ENCODE data around the gene CCR5AS.
"Not testable (repeated sequence)": the region's sequence is repeated elsewhere in the genome, so short reads cannot be mapped to it uniquely, and the experiment has no call there.

CCR5AS gene

GRCh38 chr3:46408853-46409252 is 2.0 kb upstream of the CCR5AS start:
- H3K27me3 ChIP-seq = no peaks in the 10 kb centered on the region
- DNase-seq = no peak
- H3K4me3 ChIP-seq = no peak overlapping the region
- TF ChIP-seq CTCF (IDR thresholded peaks at IDR 0.05 in 4 of 5, conservative IDR thresholded peaks at IDR 0.05 in 1 of 5) (no peak), POLR2A (IDR thresholded peaks at IDR 0.05) (no peak)
- no peaks in the 10 kb centered on the region for H3K36me3 ChIP-seq
- ATAC-seq = no peak
- in situ Hi-C loops (cut with MboI; ENCODE audit: low sequenced_read_pairs in 4 of 4) (no loop called here), intact Hi-C loops (cut with DNase I; ENCODE audit: low total_unique reads) (loop anchor here (2.0 kb wide), 1 partner anchor 28 kb away; no protein-coding TSS in a partner anchor)
- H3K9me3 ChIP-seq = no peaks in the 10 kb centered on the region
- H3K27ac ChIP-seq = peak overlapping the region; percentile 77 to 86 (median 78)
- peaks cover 22 to 32% of the 10 kb centered on the region in 2 donors for H3K4me1 ChIP-seq

- in situ Hi-C loops (cut with MboI; ENCODE audit: low sequenced_read_pairs in 4 of 4) = no loop called here
- intact Hi-C loops (cut with DNase I; ENCODE audit: low total_unique reads) = loop anchor here (2.0 kb wide), 1 partner anchor 27 kb away; no protein-coding TSS in a partner anchor
- Histone ChIP-seq H3K9me3 (no peaks in the 10 kb centered on the region), H3K27ac (peak overlapping the region; percentile 77 to 86 (median 78)), H3K27me3 (no peaks in the 10 kb centered on the region), H3K4me1 (peaks cover 18 to 27% of the 10 kb centered on the region in 2 donors), H3K36me3 (no peaks in the 10 kb centered on the region), H3K4me3 (peak overlapping the region; percentile 36 to 38 (median 37))
- DNase-seq (peak; percentile 78 to 84), ATAC-seq (peak; percentile 96 to 97)
- no peak for TF ChIP-seq CTCF (IDR thresholded peaks at IDR 0.05 in 4 of 5, conservative IDR thresholded peaks at IDR 0.05 in 1 of 5)
- peak in 1 of 2 donors; percentile 10 for TF ChIP-seq POLR2A (IDR thresholded peaks at IDR 0.05)
Measured at GRCh38 chr3:46407970-46408369, 1.1 kb upstream of the CCR5AS start.

- H3K36me3 ChIP-seq = no peaks in the 10 kb centered on the region
- no peak overlapping the region for H3K4me3 ChIP-seq
- DNase-seq (no peak), ATAC-seq (no peak)
- TF ChIP-seq POLR2A (IDR thresholded peaks at IDR 0.05) (no peak), CTCF (IDR thresholded peaks at IDR 0.05 in 4 of 5, conservative IDR thresholded peaks at IDR 0.05 in 1 of 5) (no peak)
- no peaks in the 10 kb centered on the region for H3K9me3 ChIP-seq
- intact Hi-C loops (cut with DNase I; ENCODE audit: low total_unique reads) = no loop called here
- H3K4me1 ChIP-seq = peaks cover 14 to 21% of the 10 kb centered on the region in 2 donors
- no peaks in the 10 kb centered on the region for H3K27me3 ChIP-seq
- in situ Hi-C loops (cut with MboI; ENCODE audit: low sequenced_read_pairs in 4 of 4) = no loop called here
- peak overlapping the region; percentile 77 to 86 (median 78) for H3K27ac ChIP-seq
Measured at GRCh38 chr3:46406443-46406787, 451 bp downstream of the CCR5AS start.

GRCh38 chr3:46405301-46406019 is 1.4 kb downstream of the CCR5AS start:
- no peak overlapping the region for H3K4me3 ChIP-seq
- H3K27ac ChIP-seq = peak overlapping the region; percentile 77 to 86 (median 78)
- no peaks in the 10 kb centered on the region for H3K36me3 ChIP-seq
- peaks cover 14 to 21% of the 10 kb centered on the region in 2 donors for H3K4me1 ChIP-seq
- no peak for ATAC-seq
- intact Hi-C loops (cut with DNase I; ENCODE audit: low total_unique reads) = no loop called here
- in situ Hi-C loops (cut with MboI; ENCODE audit: low sequenced_read_pairs in 4 of 4) = no loop called here
- TF ChIP-seq POLR2A (IDR thresholded peaks at IDR 0.05) = no peak
- TF ChIP-seq CTCF (IDR thresholded peaks at IDR 0.05 in 4 of 5, conservative IDR thresholded peaks at IDR 0.05 in 1 of 5) = no peak
- H3K9me3 ChIP-seq = no peaks in the 10 kb centered on the region
- no peaks in the 10 kb centered on the region for H3K27me3 ChIP-seq
- no peak for DNase-seq

- H3K36me3 ChIP-seq; intact Hi-C loops (cut with DNase I; ENCODE audit: low total_unique reads): not testable (repeated sequence)
Measured at GRCh38 chr3:46402902-46403301, 4.0 kb downstream of the CCR5AS start.

More at GRCh38 chr3:46402902-46403301, 4.0 kb downstream of the CCR5AS start:
- H3K27me3 ChIP-seq; in situ Hi-C loops (cut with MboI; ENCODE audit: low sequenced_read_pairs in 4 of 4); H3K9me3 ChIP-seq; H3K4me3 ChIP-seq; H3K27ac ChIP-seq; ATAC-seq; DNase-seq: not testable (repeated sequence)
- H3K4me1 ChIP-seq = peaks cover 10 to 12% of the 10 kb centered on the region in 2 donors
